Mononuclear cell (primary cell): ENCODE data around the gene MUC21. TPM values are rescaled to one million over a fixed set of nuclear protein-coding genes. Genes with fewer than 3 reads are reported as not detected.

Experiments
- total RNA-seq: library from RNA; depleted of rRNA; stranded (reverse); fragments of >200 nt; gene quantifications from one replicate; pipeline ENCODE4 v1.2.3, GENCODE V29; 2012

MUC21 gene
- total RNA-seq, 1 donor: not detected

Other genes with a start within 250 kb of the MUC21 start
- 68.1 TPM for gene FLOT1, start 241.0 kb upstream of the MUC21 start, total RNA-seq
- 546 TPM for gene IER3, start 239.2 kb upstream of the MUC21 start, total RNA-seq
- gene DDR1, start 99.2 kb upstream of the MUC21 start, total RNA-seq: 2.5 TPM
- gene GTF2H4, start 75.5 kb upstream of the MUC21 start, total RNA-seq: 2.8 TPM
- gene VARS2, start 69.5 kb upstream of the MUC21 start, total RNA-seq: 10.0 TPM
- gene SFTA2, start 51.5 kb upstream of the MUC21 start, total RNA-seq: not detected
- gene MUCL3, start 42.7 kb upstream of the MUC21 start, total RNA-seq: not detected
- not detected for gene MUC22, start 26.8 kb downstream of the MUC21 start, total RNA-seq
- gene C6orf15, start 128.9 kb downstream of the MUC21 start, total RNA-seq: not detected
- gene PSORS1C1, start 131.1 kb downstream of the MUC21 start, total RNA-seq: not detected
- gene CDSN, start 136.7 kb downstream of the MUC21 start, total RNA-seq: not detected
- not detected for gene PSORS1C2, start 155.3 kb downstream of the MUC21 start, total RNA-seq
- 4.3 TPM for gene CCHCR1, start 174.1 kb downstream of the MUC21 start, total RNA-seq
- 1.9 TPM for gene TCF19, start 174.9 kb downstream of the MUC21 start, total RNA-seq
- gene POU5F1, start 187.0 kb downstream of the MUC21 start, total RNA-seq: not detected